Heart left ventricle (tissue), 16 donors: ENCODE results near the gene SLC16A5. TPM values are rescaled to one million over a fixed set of nuclear protein-coding genes. Genes with fewer than 3 reads are reported as not detected.
"Not testable (repeated sequence)": the region's sequence is repeated elsewhere in the genome, so short reads cannot be mapped to it uniquely, and the experiment has no call there.

Experiments
- ATAC-seq, 4 donors: fragments of 200-7000 bp; cut with Tn5 transposase; one replicate each; pipeline ENCODE4 v1.9.1; 2020 to 2022; ENCODE audit warnings: moderate library complexity in 4 of 4, mild to moderate bottlenecking in 3 of 4, moderate number of reproducible peaks in 1 of 4
- DNase-seq, 5 donors: peaks; one replicate each; pipeline ENCODE4 v3.0.0-alpha.2; 2020
- H3K27ac ChIP-seq, 12 donors: fragments of 200-600 bp; sonication (generic) in 4 of 12; one replicate each; pipeline versions ENCODE4 v1.5.0 to v1.8.0; 2016 to 2022; ENCODE audit warnings: mild to moderate bottlenecking in 2 of 12
- H3K27me3 ChIP-seq, 9 donors: fragments of 200-600 bp; sonication (generic) in 2 of 9; one replicate each; pipeline versions ENCODE4 v1.5.1 to v1.8.0; 2016 to 2022; ENCODE audit warnings: mild to moderate bottlenecking in 3 of 9
- H3K36me3 ChIP-seq, 9 donors: fragments of 200-600 bp; sonication (generic) in 2 of 9; one replicate each; pipeline versions ENCODE4 v1.5.0 to v1.8.0; 2018 to 2022; ENCODE audit warnings: mild to moderate bottlenecking in 2 of 9
- H3K4me1 ChIP-seq, 12 donors: fragments of 200-600 bp; sonication (generic) in 4 of 12; one replicate each; pipeline versions ENCODE4 v1.5.0 to v1.8.0; 2016 to 2022; ENCODE audit warnings: mild to moderate bottlenecking in 3 of 12
- H3K4me3 ChIP-seq, 12 donors: fragments of 200-600 bp; sonication (generic) in 4 of 12; one replicate each; pipeline versions ENCODE4 v1.5.0 to v1.8.0; 2017 to 2022; ENCODE audit warnings: mild to moderate bottlenecking in 9 of 12, moderate library complexity in 4 of 12
- H3K9me3 ChIP-seq, 12 donors: fragments of 200-600 bp; sonication (generic) in 4 of 12; one replicate each; pipeline versions ENCODE4 v1.5.0 to v1.8.0; 2016 to 2022; ENCODE audit warnings: mild to moderate bottlenecking in 1 of 12
- POLR2A ChIP-seq, 2 donors: fragments of 450-650 bp; IDR thresholded peaks; one replicate each; pipeline ENCODE4 v1.6.1; 2017; ENCODE audit warnings: antibody characterized with exemption in 2 of 2, mild to moderate bottlenecking in 2 of 2, moderate library complexity in 2 of 2
- WGBS, 4 donors: extraction: QIAGEN DNeasy Blood & Tissue Kit in 2 of 4; methylation state at CpG; one replicate each; pipeline versions ENCODE4 v1.1.5 to v1.1.7; 2013 to 2018; 5-methylcytosine and 5-hydroxymethylcytosine counted together
- intact Hi-C, 10 donors: fragments of 100-400 bp; cut with DNase I; formaldehyde crosslinking; loops; one replicate each; pipeline versions ENCODE4 v1.11.1 to v1.14.2; 2022
- polyA plus RNA-seq, 2 donors: library from polyadenylated mRNA; stranded (reverse); fragments of 200-250 nt; gene quantifications; one replicate each; pipeline ENCODE4 v1.2.3, GENCODE V29; 2013
- total RNA-seq, 9 donors: library from RNA; depleted of rRNA in 2 of 9; stranded (reverse); fragments of >200 nt in 2 of 9; fragmentation: NEBNext Ultra II Directional in 3 of 9; extraction: Animal tissue kit (Norgen Biotek cat#: 25700) in 3 of 9; gene quantifications; one replicate each; pipeline versions ENCODE4 v1.1.0 to v1.2.4, GENCODE V29; 2016 to 2023
- TF ChIP-seq, protein P1 (sequence below), 12 donors: fragments of 200-600 bp; sonication (generic) in 4 of 12; IDR thresholded peaks; one replicate each; pipeline versions ENCODE4 v1.5.0 to v1.8.0; 2018 to 2022; ENCODE audit warnings: antibody characterized with exemption in 12 of 12, mild to moderate bottlenecking in 5 of 12
- donor health status: ischemic (EF 13 %, LVEDD 7.1; RV severe dilation, severe dysfunction).
- donor health status: healthy with polysubstance abuse.
- donor health status: DM: no; HTN: yes; CAD: no.
- donor health status: DM: no; HTN: no; CAD: no.
- donor health status: ischemic (EF 25% LVEDD 6.9; RV normal size, moderate dysfunction).
- donor health status: ischemic (EF 25% LVEDD 5.7; RV mildly dilated, moderate dysfunction).
- donor health status: healthy.
- donor health status: DM: yes; HTN: yes; CAD: no.
- donor health status: ischemic (EF 35%, LVEDD 5.7; RV mildly dilated, moderate dysfunction).
- donor health status: nonischemic (EF 11% LVEDD 7.7; RV severe dilation, severe dysfunction).
- donor health status: DM: yes; HTN: yes; CAD: no.
- donor health status: PGD.
- donor health status: ischemic (EF 29% LVEDD 5.4; RV normal size, mild dysfunction).
- donor health status: nonischemic (EF 23%, LVEDD 6.1; RV moderate dilation, normal function).

Gene SLC16A5
- total and polyA plus RNA-seq, 11 donors = 4.3 to 23.3 (median 10.9) TPM

GRCh38 chr17:75130632-75131277, 43.0 kb downstream of the SLC16A5 start:
- H3K9me3 ChIP-seq = no peaks in the 10 kb centered on the region
- TF ChIP-seq POLR2A (IDR thresholded peaks at IDR 0.05) = no peak
- TF ChIP-seq, protein P1, sequence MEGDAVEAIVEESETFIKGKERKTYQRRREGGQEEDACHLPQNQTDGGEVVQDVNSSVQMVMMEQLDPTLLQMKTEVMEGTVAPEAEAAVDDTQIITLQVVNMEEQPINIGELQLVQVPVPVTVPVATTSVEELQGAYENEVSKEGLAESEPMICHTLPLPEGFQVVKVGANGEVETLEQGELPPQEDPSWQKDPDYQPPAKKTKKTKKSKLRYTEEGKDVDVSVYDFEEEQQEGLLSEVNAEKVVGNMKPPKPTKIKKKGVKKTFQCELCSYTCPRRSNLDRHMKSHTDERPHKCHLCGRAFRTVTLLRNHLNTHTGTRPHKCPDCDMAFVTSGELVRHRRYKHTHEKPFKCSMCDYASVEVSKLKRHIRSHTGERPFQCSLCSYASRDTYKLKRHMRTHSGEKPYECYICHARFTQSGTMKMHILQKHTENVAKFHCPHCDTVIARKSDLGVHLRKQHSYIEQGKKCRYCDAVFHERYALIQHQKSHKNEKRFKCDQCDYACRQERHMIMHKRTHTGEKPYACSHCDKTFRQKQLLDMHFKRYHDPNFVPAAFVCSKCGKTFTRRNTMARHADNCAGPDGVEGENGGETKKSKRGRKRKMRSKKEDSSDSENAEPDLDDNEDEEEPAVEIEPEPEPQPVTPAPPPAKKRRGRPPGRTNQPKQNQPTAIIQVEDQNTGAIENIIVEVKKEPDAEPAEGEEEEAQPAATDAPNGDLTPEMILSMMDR (IDR thresholded peaks at IDR 0.05) = peak in 7 of 12 donors; percentile 13 to 50 (median 38)
- ATAC-seq = peak in 3 of 4 donors; percentile 42 to 60 (median 57)
- 17 to 45% (median 26%) methylated on average over 20 to 29 of the region's 29 CpGs for WGBS, 4 donors
- intact Hi-C loops = loop anchor here in 2 of 10 donors (1.0 to 2.0 kb wide), 2 partner anchors 16 kb away; no protein-coding TSS in a partner anchor
- H3K27ac ChIP-seq = peak overlapping the region; percentile 65 to 95 (median 84)
- peak overlapping the region; percentile 45 to 94 (median 70) for H3K4me3 ChIP-seq
- peaks cover 0 to 25% (median 11%) of the 10 kb centered on the region in 9 donors for H3K36me3 ChIP-seq
- H3K27me3 ChIP-seq = no peaks in the 10 kb centered on the region
- peaks cover 0 to 22% (median 8%) of the 10 kb centered on the region in 12 donors for H3K4me1 ChIP-seq
- DNase-seq = peak in 4 of 5 donors; percentile 29 to 51 (median 50)

DNA sequence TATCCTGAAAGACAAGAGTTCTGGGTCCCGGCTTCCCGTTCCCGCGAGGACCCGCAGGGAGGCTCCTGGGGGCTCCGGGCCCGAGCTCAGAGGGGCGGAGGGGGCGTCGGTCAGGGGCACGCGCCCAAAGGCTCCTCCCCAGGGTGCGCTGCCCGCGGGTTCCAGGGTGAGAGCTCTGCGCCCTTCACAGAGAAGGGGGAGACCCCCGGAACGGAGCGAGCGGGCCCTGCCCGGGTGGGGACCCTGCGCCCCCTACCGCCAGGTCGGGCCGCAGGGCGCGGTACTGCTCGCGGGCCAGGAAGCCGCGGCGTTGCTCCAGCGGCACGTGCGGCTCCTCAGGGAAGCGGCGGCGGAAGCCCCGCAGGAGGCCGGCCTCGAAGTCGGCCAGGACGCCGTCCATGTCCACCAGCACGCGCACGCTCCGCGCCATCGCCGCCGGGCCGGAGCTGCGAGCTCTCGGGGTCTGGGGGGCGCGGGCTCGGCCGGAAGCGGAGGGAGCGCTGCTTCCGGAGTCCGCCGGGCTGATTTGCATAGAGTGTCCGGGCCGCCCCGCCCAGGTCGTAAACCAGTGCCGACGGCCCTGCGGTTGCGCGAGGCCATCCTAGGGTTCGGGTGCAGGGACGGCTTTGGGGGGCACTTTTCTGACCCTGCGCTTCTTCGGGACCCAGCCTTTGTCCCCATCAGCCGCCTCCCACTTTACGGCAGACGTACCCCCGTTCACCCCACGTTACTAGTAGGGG, 43.7 kb downstream of the SLC16A5 start, which contains the start of gene NT5C:
NT5C (minus strand) TSS at position 465 of the 740 bp plus-strand sequence; CDS start at position 430, 35 bp downstream.
- Histone ChIP-seq H3K9me3 (no peaks in the 10 kb centered on the region), H3K27ac (peak within 1 kb of the TSS; percentile 65 to 95 (median 84)), H3K27me3 (no peaks in the 10 kb centered on the region), H3K36me3 (peaks cover 0 to 29% (median 11%) of the 10 kb centered on the region in 9 donors), H3K4me1 (peaks cover 0 to 20% (median 8%) of the 10 kb centered on the region in 12 donors), H3K4me3 (peak within 1 kb of the TSS; percentile 45 to 94 (median 70))
- TF ChIP-seq, protein P1 (IDR thresholded peaks at IDR 0.05) = peak; percentile 57 to 89 (median 72)
- peak in 1 of 2 donors; percentile 63 for TF ChIP-seq POLR2A (IDR thresholded peaks at IDR 0.05)
- peak; percentile 84 to 90 (median 85) for DNase-seq
- intact Hi-C loops = loop anchor here in 2 of 10 donors (1.0 to 2.0 kb wide), 2 partner anchors 17 kb away; no protein-coding TSS in a partner anchor
- peak; percentile 79 to 95 (median 93) for ATAC-seq
- WGBS, 4 donors = 1 to 2% (median 2%) methylated on average over 47 to 82 of the region's 82 CpGs

DNA sequence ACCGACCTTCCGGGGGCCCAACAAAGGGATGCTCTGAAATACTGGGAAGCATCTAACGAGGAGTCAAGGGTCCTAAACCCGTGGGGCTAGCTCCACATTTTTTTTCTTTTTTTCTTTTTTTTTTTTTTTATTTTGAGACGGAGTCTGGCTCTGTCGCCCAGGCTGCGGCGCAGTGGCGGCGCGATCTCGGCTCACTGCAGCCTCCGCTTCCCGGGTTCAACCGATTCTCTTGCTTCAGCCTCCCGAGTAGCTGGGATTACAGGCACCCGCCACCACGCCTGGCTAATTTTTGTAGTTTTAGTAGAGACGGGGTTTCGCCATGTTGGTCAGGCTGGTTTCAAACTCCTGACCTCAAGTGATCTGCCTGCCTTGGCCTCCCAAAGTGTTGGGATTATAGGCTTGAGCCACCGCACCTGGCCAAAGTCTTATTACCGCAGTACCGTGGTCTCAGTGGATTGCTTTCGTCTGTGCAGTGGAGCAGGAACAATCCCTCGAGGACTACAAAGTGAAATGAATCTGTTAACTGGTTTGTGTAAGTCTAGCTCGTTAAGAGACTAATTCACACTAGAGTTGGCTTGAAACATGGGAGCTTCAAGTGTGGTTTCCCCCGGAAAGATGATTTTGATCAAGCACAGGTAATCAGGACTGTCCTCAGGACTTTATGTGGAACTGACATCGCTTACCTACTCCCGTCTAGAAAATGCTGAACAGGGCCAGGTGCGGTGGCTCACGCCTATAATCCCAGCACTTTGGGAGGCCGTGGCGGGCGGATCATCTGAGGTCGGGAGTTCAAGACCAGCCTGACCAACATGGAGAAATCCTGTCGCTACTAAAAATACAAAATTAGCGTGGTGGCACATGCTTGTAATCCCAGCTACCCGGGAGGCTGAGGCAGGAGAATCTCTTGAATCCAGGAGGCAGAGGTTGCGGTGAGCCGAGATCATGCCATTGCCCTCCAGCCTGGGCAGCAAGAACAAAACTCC, 44.6 kb downstream of the SLC16A5 start:
- H3K27me3 ChIP-seq, intact Hi-C loops, ATAC-seq, H3K9me3 ChIP-seq: not testable (repeated sequence)
- peaks cover 0 to 20% (median 8%) of the 10 kb centered on the region in 12 donors for H3K4me1 ChIP-seq
- H3K27ac ChIP-seq = peak overlapping the region; percentile 65 to 95 (median 84)
- peak in 1 of 5 donors; percentile 37 for DNase-seq
- peak overlapping the region; percentile 45 to 94 (median 70) for H3K4me3 ChIP-seq
- 84 to 86% (median 85%) methylated on average over 40 of the region's 40 CpGs for WGBS, 4 donors
- peaks cover 0 to 29% (median 11%) of the 10 kb centered on the region in 9 donors for H3K36me3 ChIP-seq

DNA sequence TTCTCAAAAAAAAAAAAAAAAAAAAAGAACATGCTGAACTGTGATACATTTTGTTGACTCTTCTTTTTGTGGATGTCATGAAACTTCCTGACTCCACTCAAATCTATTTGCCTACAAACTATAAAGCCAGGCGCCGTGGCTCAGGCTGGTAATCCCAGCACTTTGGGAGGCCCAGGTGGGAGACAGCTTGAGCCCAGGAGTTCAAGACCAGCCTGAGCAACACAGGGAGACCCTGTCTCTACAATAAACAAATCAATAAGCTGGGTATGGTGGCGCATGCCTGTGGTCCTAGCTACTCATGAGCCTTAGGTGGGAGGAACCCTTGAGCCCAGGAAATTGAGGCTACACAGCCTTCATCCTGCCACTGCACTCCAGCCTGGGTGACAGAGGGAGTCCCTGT, 45.2 kb downstream of the SLC16A5 start:
- Histone ChIP-seq H3K4me1 (peaks cover 0 to 20% (median 8%) of the 10 kb centered on the region in 12 donors), H3K27ac (no peak overlapping the region), H3K9me3 (no peaks in the 10 kb centered on the region), H3K27me3 (no peaks in the 10 kb centered on the region), H3K36me3 (peaks cover 0 to 29% (median 11%) of the 10 kb centered on the region in 9 donors), H3K4me3 (no peak overlapping the region)
- WGBS, 4 donors = 92 to 100% (median 96%) methylated on average over 3 of the region's 3 CpGs
- DNase-seq = no peak
- ATAC-seq = no peak
- TF ChIP-seq, protein P1 (IDR thresholded peaks at IDR 0.05) = no peak
- TF ChIP-seq POLR2A (IDR thresholded peaks at IDR 0.05) = no peak
- intact Hi-C loops = no loop called here

DNA sequence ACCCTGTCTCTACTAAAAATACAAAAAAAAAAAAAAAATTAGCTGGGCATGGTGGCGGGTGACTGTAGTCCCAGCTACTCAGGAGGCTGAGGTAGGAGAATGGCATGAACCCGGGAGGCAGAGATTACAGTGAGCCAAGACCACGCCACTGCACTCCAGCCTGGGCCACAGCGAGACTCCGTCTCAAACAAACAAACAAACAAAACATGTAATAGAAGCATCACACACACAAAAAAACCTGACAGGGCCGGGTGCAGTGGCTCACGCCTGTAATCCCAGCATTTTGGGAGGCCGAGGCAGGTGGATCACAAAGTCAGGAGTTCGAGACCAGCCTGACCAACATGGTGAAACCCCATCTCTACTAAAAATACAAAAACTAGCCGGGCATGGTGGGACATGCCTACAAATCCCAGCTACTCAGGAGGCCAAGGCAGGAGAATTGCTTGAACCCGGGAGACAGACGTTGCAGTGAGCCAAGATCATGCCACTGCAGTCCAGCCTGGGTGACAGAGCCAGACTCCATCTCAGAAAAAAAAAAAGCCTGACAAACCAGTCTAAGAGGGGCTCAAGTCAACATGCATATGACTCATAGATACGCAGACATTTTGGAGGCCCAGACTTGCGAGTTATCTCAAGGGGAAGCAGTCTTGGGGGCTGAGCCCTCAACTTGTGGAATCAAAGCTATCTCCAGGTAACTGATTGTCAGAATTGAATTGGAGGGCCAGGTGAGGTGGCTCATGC, 46.0 kb downstream of the SLC16A5 start:
- Histone ChIP-seq H3K36me3 (peaks cover 0 to 31% (median 11%) of the 10 kb centered on the region in 9 donors), H3K4me1 (peaks cover 0 to 20% (median 8%) of the 10 kb centered on the region in 12 donors)
- intact Hi-C loops, H3K27me3 ChIP-seq, H3K9me3 ChIP-seq, ATAC-seq, H3K4me3 ChIP-seq, H3K27ac ChIP-seq, DNase-seq: not testable (repeated sequence)
- 92 to 97% (median 95%) methylated on average over 14 of the region's 14 CpGs for WGBS, 4 donors
